Activated naive CD4-positive, alpha-beta T cell treated with anti-CD3 and anti-CD28 coated beads, Interleukin-2, amount 50 U/mL, for 72 hours (primary cell): Measurements from ENCODE around the gene RGPD8. TPM values are rescaled to one million over a fixed set of nuclear protein-coding genes. Genes with fewer than 3 reads are reported as not detected.
A peak's percentile ranks its signal among the peaks of the same experiment; 100 is the strongest.
"Not testable (repeated sequence)": the region's sequence is repeated elsewhere in the genome, so short reads cannot be mapped to it uniquely, and the experiment has no call there.

ENCODE experiments used
- ATAC-seq, 2 donors: fragments of 150-1000 bp; cut with Tn5 transposase; 2 replicates each; pipeline ENCODE4 v1.10.0; 2021; ENCODE audit warnings: mild to moderate bottlenecking in 2 of 2, moderate library complexity in 2 of 2
- DNase-seq, 2 donors: peaks; one replicate each; pipeline ENCODE4 v3.0.0; 2021 to 2022; ENCODE audit warnings: low spot score in 2 of 2
- H3K27ac Mint-ChIP-seq, 2 donors: one replicate each; pipeline ENCODE4 v1.8.0; 2022; ENCODE audit warnings: mild to moderate bottlenecking in 2 of 2, mixed read lengths in 2 of 2
- H3K36me3 Mint-ChIP-seq, 2 donors: one replicate each; pipeline ENCODE4 v1.8.0; 2022; ENCODE audit warnings: mixed read lengths in 2 of 2
- H3K9me3 Mint-ChIP-seq, 2 donors: one replicate each; pipeline ENCODE4 v1.8.0; 2022; ENCODE audit warnings: mixed read lengths in 2 of 2
- total RNA-seq, 2 donors: library from RNA; stranded (reverse); gene quantifications; one replicate each; pipeline ENCODE4 v1.2.3, GENCODE V29; 2022

Gene RGPD8
- 10 to 100 TPM in 1 of 2 donors, 1 to 10 TPM in 1; 7.4 to 16.1 TPM for total RNA-seq

- ATAC-seq (peak; percentile 100), DNase-seq (peak; percentile 92 to 93)
- not testable (repeated sequence) for H3K36me3 Mint-ChIP-seq, H3K9me3 Mint-ChIP-seq
- peak within 1 kb of the TSS; percentile 86 to 92 for H3K27ac Mint-ChIP-seq
Measured at GRCh38 chr2:112433480-112433879, at the start of gene RGPD8. Gene RGPD8, minus strand, starts transcription at chr2:112433645. Its CDS starts 192 bp downstream, at chr2:112433453.

GRCh38 chr2:112483042-112483473 is 49.6 kb upstream of the RGPD8 start:
- Mint-ChIP-seq H3K36me3 (peaks cover 17 to 18% of the 10 kb centered on the region in 2 donors), H3K27ac (peak overlapping the region; percentile 51 to 85), H3K9me3 (no peaks in the 10 kb centered on the region)
- DNase-seq (peak in 1 of 2 donors; percentile 8), ATAC-seq (no peak)

- Mint-ChIP-seq H3K27ac (peak overlapping the region; percentile 85 to 94), H3K9me3 (no peaks in the 10 kb centered on the region), H3K36me3 (peaks cover 12 to 18% of the 10 kb centered on the region in 2 donors)
- DNase-seq (peak; percentile 40 to 59), ATAC-seq (peak; percentile 19 to 20)
Measured at GRCh38 chr2:112482309-112483041, 49.0 kb upstream of the RGPD8 start.

- Mint-ChIP-seq H3K9me3 (no peaks in the 10 kb centered on the region), H3K27ac (peak within 1 kb of the TSS; percentile 85 to 94), H3K36me3 (peaks cover 12 to 18% of the 10 kb centered on the region in 2 donors)
- peak; percentile 80 to 85 for ATAC-seq
- peak; percentile 77 to 82 for DNase-seq
Measured at GRCh38 chr2:112481528-112482233, 48.2 kb upstream of the RGPD8 start, which contains the start of gene TTL. Gene TTL, plus strand, starts transcription at chr2:112482156. Its CDS starts 189 bp downstream, at chr2:112482345.

- ATAC-seq (peak; percentile 80 to 81), DNase-seq (peak; percentile 81 to 85)
- peaks cover 12 to 18% of the 10 kb centered on the region in 2 donors for H3K36me3 Mint-ChIP-seq
- H3K9me3 Mint-ChIP-seq, result no peaks in the 10 kb centered on the region
- peak overlapping the region; percentile 68 to 87 for H3K27ac Mint-ChIP-seq
Measured at GRCh38 chr2:112481050-112481527, 47.6 kb upstream of the RGPD8 start.

GRCh38 chr2:112480530-112481049 is 47.1 kb upstream of the RGPD8 start:
- DNase-seq, result no peak
- Mint-ChIP-seq H3K36me3 (peaks cover 12 to 18% of the 10 kb centered on the region in 2 donors), H3K27ac (peak overlapping the region; percentile 68 to 78), H3K9me3 (no peaks in the 10 kb centered on the region)
- ATAC-seq, result no peak

DNA sequence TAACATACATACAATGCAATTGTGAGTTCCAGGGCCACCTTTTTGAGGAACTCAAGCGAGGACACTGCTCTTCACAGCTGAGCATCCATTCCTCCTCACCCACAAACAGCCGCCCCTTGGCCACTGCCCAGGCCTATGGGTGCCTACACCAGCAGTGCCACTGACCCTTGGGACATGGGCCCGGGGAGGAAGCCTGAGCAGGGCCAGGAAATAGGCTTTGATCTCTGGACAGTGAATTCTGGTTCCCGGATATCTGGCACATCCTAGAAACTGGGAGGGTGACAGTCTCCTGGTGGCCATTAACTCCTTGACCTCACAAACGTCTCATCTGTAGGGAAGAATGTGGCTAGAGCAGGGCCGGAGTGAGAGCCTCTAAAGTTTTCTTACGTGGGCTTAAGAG is 43.0 kb upstream of the RGPD8 start:
- no peaks in the 10 kb centered on the region for H3K36me3 Mint-ChIP-seq
- ATAC-seq, result no peak
- no peak for DNase-seq
- H3K9me3 Mint-ChIP-seq, result no peaks in the 10 kb centered on the region
- H3K27ac Mint-ChIP-seq, result no peak overlapping the region

DNA sequence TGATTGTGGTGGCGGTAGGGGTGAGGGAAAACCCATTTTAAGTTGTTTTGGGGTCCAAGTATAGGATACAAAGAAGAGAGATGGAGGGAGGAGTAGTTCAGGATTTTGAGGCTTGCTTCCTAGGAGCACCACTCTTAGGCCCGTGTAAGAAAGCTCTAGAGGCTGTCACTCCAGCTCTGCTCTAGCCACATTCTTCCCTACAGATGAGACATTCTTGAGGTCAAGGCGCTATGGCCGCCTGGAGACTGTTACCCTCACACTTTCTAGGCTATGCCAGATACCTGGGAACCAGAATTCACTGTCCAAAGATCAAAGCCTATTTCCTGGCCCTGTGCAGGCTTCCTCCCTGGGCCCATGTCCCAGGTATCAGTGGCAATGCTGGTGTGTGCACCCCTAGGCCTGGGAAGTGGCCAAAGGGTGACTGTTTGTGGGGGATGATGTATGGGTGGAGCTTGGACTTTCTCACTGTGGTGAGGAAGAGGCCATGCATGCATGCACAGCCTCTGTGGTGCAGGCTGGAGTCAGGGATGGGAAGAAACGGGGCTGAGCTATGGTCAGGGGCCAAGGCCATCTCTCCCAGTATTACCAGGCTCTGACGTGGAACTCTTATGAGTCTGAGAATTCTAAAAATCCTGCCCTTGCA is 41.5 kb upstream of the RGPD8 start:
- Mint-ChIP-seq H3K9me3 (no peaks in the 10 kb centered on the region), H3K27ac (no peak overlapping the region), H3K36me3 (no peaks in the 10 kb centered on the region)
- ATAC-seq (no peak), DNase-seq (no peak)

DNA sequence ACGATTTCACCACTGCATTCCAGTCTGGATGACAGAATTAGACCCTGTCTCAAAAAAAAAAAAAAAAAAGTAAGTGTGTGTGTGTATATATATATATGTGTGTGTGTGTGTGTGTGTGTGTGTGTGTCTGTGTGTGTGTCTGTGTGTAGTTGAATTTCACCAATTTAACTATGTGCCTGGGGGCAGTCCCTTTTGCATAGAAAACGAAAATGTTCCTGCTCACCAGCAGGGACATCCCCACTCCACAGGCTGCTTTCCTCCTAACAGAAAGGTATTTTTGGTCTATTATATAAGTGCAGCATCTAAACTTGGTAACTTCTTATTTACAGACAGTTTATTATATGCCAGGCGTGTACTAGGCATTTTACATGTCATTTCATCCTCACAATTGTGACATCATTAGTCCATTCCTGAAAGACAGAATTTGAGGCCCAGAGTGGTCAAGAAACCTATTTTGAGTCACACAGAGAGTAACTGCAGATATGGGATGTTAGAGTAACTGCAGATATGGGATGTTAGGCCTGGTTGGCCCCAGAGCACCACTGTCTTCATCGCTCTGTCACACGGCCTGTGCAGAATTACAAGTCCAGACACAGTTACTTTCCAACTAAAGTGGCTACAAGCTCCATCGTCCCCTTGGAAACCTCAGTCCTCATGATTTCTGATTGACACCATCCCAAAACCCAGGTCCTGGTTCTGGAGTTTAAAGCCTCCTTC is 39.3 kb upstream of the RGPD8 start:
- Mint-ChIP-seq H3K9me3 (no peaks in the 10 kb centered on the region), H3K27ac (no peak overlapping the region), H3K36me3 (no peaks in the 10 kb centered on the region)
- peak; percentile 37 to 41 for ATAC-seq
- no peak for DNase-seq

DNA sequence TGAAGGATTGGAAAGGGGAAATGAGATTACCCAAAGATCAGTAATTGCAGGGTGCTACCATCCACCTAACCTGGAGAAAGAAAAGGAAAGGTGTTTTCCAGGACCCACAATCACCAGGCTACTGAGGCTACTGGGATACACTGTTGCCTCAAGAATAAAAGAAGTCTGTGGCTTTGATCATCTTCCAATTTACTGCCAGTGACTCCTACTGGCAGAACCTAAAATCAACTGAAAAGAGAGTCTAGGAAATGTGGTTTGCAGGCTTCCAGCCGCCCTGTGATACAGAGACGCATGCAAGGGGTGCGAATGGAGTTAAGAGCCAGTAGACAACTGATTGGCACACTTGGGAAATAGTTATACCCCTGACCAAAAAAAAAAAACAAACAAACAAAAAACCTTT is 31.9 kb upstream of the RGPD8 start:
- DNase-seq, result no peak
- no peaks in the 10 kb centered on the region for H3K36me3 Mint-ChIP-seq
- ATAC-seq, result no peak
- H3K27ac Mint-ChIP-seq, result no peak overlapping the region
- H3K9me3 Mint-ChIP-seq, result no peaks in the 10 kb centered on the region

- H3K36me3 Mint-ChIP-seq, result no peaks in the 10 kb centered on the region
- no peak overlapping the region for H3K27ac Mint-ChIP-seq
- no peaks in the 10 kb centered on the region for H3K9me3 Mint-ChIP-seq
- ATAC-seq (no peak), DNase-seq (no peak)
Measured at GRCh38 chr2:112463256-112463655, 29.8 kb upstream of the RGPD8 start.

DNA sequence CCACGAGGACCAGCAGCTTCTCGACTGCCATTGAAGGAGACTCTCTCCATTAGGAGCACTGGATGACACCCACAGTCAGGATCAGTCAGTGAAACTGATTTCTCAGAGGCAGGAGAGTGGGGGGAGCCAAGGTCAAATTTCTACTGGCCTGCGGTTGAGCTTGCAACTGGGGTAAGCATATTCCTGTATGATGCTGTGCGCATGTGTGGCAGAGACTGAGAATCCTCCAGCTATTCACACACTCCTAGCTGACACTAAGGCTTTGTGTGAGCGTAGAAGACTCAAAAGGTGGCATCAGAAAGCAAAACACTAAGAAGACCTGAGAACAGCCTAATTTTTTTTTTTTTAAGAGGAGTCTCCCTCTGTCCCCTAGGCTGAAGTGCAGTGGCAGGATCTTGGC is 28.7 kb upstream of the RGPD8 start:
- no peaks in the 10 kb centered on the region for H3K36me3 Mint-ChIP-seq
- no peak overlapping the region for H3K27ac Mint-ChIP-seq
- no peak for ATAC-seq
- no peak for DNase-seq
- H3K9me3 Mint-ChIP-seq, result no peaks in the 10 kb centered on the region

DNA sequence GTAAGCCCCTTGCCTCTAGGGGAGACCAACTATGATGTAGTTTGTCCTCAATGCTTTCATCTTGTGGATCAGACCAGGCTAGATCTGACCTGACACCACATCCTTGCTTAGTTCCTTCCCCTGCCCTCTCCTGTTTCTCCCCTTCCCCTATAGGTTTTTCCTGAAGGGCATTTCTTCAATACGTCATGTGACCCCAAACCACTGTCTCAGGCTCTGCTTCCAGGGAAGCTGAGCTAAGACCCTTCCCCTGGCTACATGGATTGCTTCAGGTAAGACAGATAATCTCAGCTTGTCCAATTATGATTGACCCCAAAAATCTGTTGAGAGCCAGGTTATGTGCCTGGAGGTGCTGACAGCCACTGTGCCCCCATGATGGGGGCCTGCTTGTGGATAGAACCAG is 25.9 kb upstream of the RGPD8 start:
- ATAC-seq, result no peak
- H3K9me3 Mint-ChIP-seq, result no peaks in the 10 kb centered on the region

GRCh38 chr2:112454586-112454985 is 21.1 kb upstream of the RGPD8 start:
- ATAC-seq, result no peak
- Mint-ChIP-seq H3K36me3 (no peaks in the 10 kb centered on the region), H3K27ac (no peak overlapping the region), H3K9me3 (peaks cover 0 to 5% of the 10 kb centered on the region in 2 donors)
- DNase-seq, result no peak

More for the DNA sequence above, 25.9 kb upstream of the RGPD8 start:
- Mint-ChIP-seq H3K36me3 (no peaks in the 10 kb centered on the region), H3K27ac (no peak overlapping the region)
- no peak for DNase-seq

GRCh38 chr2:112451317-112451716 is 17.9 kb upstream of the RGPD8 start:
- no peak for DNase-seq
- peaks cover 0 to 5% of the 10 kb centered on the region in 2 donors for H3K9me3 Mint-ChIP-seq
- no peak for ATAC-seq

DNA sequence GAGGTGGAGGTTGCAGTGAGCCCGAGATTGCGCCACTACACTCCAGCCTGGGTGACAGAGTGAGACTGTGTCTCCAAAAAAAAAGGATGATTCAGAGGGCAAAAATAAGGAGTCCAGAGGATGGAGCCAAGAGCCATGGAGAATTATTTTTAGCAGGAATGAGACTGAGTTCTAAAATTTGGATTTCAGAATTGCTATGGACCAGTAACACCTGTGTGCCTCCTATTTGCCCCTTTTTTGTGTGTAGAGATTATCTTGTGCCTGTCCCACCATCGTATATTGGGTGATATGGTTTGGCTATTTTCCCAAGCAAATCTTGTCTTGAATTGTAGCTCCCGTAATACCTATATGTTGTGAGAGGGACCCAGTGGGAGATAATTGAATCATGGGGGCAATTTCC is 16.4 kb upstream of the RGPD8 start:
- H3K9me3 Mint-ChIP-seq, result peaks cover 0 to 5% of the 10 kb centered on the region in 2 donors
- DNase-seq, result no peak
- H3K36me3 Mint-ChIP-seq, result no peaks in the 10 kb centered on the region
- H3K27ac Mint-ChIP-seq, result no peak overlapping the region
- no peak for ATAC-seq

More at GRCh38 chr2:112451317-112451716, 17.9 kb upstream of the RGPD8 start:
- H3K27ac Mint-ChIP-seq, result no peak overlapping the region
- no peaks in the 10 kb centered on the region for H3K36me3 Mint-ChIP-seq
